KOPT-K1 (cell line): ENCODE data around the gene KAZALD1.

Experiments used
- H3K27ac ChIP-seq: fragments of 200-600 bp; sonication (generic); 2 replicates; pipeline ENCODE4 v1.5.1; 2016; ENCODE audit warnings: antibody characterized with exemption, mild to moderate bottlenecking, low read depth, low read length; ENCODE audit not compliant: poor library complexity, severe bottlenecking
- H3K36me3 ChIP-seq: fragments of 200-600 bp; sonication (generic); 2 replicates; pipeline ENCODE4 v1.5.1; 2017; ENCODE audit warnings: antibody characterized with exemption, mild to moderate bottlenecking, low read length, moderate library complexity; ENCODE audit not compliant: insufficient read depth
- H3K9me3 ChIP-seq: fragments of 200-600 bp; sonication (generic); 2 replicates; pipeline ENCODE4 v1.5.1; 2017; ENCODE audit warnings: antibody characterized with exemption, low read length, mild to moderate bottlenecking; ENCODE audit not compliant: insufficient read depth, poor library complexity, severe bottlenecking

Gene KAZALD1

GRCh38 chr10:101106351-101106750 lies 44.6 kb downstream of the KAZALD1 start:
- Histone ChIP-seq H3K9me3 (no peaks in the 10 kb centered on the region), H3K27ac (no peak overlapping the region)

GRCh38 chr10:101107771-101108170 lies 46.0 kb downstream of the KAZALD1 start:
- Histone ChIP-seq H3K36me3 (no peaks in the 10 kb centered on the region), H3K27ac (no peak overlapping the region), H3K9me3 (no peaks in the 10 kb centered on the region)

More at GRCh38 chr10:101106351-101106750, 44.6 kb downstream of the KAZALD1 start:
- H3K36me3 ChIP-seq: no peaks in the 10 kb centered on the region

GRCh38 chr10:101110856-101111523 lies 49.2 kb downstream of the KAZALD1 start:
- H3K36me3 ChIP-seq: no peaks in the 10 kb centered on the region
- no peak overlapping the region for H3K27ac ChIP-seq
- no peaks in the 10 kb centered on the region for H3K9me3 ChIP-seq

GRCh38 chr10:101111547-101111946 lies 49.8 kb downstream of the KAZALD1 start:
- no peaks in the 10 kb centered on the region for H3K9me3 ChIP-seq
- no peak overlapping the region for H3K27ac ChIP-seq

GRCh38 chr10:101112799-101113594 lies 51.2 kb downstream of the KAZALD1 start:
- Histone ChIP-seq H3K9me3 (no peaks in the 10 kb centered on the region), H3K27ac (no peak overlapping the region), H3K36me3 (no peaks in the 10 kb centered on the region)

More at GRCh38 chr10:101111547-101111946, 49.8 kb downstream of the KAZALD1 start:
- H3K36me3 ChIP-seq: no peaks in the 10 kb centered on the region

GRCh38 chr10:101113890-101114403 lies 52.2 kb downstream of the KAZALD1 start:
- Histone ChIP-seq H3K36me3 (no peaks in the 10 kb centered on the region), H3K27ac (no peak overlapping the region), H3K9me3 (no peaks in the 10 kb centered on the region)

GRCh38 chr10:101114646-101115045 lies 52.9 kb downstream of the KAZALD1 start:
- no peaks in the 10 kb centered on the region for H3K36me3 ChIP-seq
- H3K9me3 ChIP-seq: no peaks in the 10 kb centered on the region
- H3K27ac ChIP-seq: no peak overlapping the region
